SK-N-SH (cell line): ENCODE data around the gene ZNF544. TPM values are rescaled to one million over a fixed set of nuclear protein-coding genes. Genes with fewer than 3 reads are reported as not detected.

Source experiments
- CTCF ChIA-PET: fragments of 300-600, 350-600 bp; formaldehyde crosslinking; extraction: SDS; loops from one replicate; lab custom pipeline; 2021; lab: Yijun Ruan, JAX
- POLR2A ChIA-PET: fragments of 350-600 bp; sonication (Branson Sonifier 250); formaldehyde crosslinking; extraction: SDS; loops from one replicate; lab custom pipeline; 2020; ENCODE audit warnings: antibody characterized with exemption, inconsistent platforms; lab: Yijun Ruan, JAX
- DNase-seq: peaks from one replicate; pipeline ENCODE4 v3.0.0; 2012
- H2AFZ ChIP-seq: fragments of 200-600 bp; sonication (generic); 2 replicates; pipeline ENCODE4 v1.8.1; 2016; ENCODE audit warnings: antibody characterized with exemption, mild to moderate bottlenecking, low read depth
- H3F3A ChIP-seq: fragments of 200-600 bp; sonication (generic); replicated peaks from 2 replicates; pipeline ENCODE3; 2016; ENCODE audit warnings: antibody characterized with exemption, mild to moderate bottlenecking; ENCODE audit not compliant: insufficient read depth
- H3K27ac ChIP-seq, 2 experiments: fragments of 200-500 bp in 1 of 2; fragments of 200-600 bp in 1 of 2; sonication (Bioruptor generic) in 1 of 2; sonication (generic), shearing (Covaris generic) in 1 of 2; 2 replicates each; pipeline versions ENCODE4 v1.5.1 to v1.6.1; 2014 to 2016; ENCODE audit warnings: low read depth in 2 of 2, inconsistent platforms in 1 of 2, low read length in 1 of 2, mild to moderate bottlenecking in 1 of 2, mixed read lengths in 1 of 2
- H3K27me3 ChIP-seq: fragments of 200-600 bp; sonication (generic), shearing (Covaris generic); 2 replicates; pipeline ENCODE4 v1.6.1; 2016; ENCODE audit warnings: mixed run types; ENCODE audit not compliant: insufficient read depth
- H3K36me3 ChIP-seq, 2 experiments: fragments of 200-500 bp in 1 of 2; fragments of 200-600 bp in 1 of 2; sonication (Bioruptor generic) in 1 of 2; sonication (generic) in 1 of 2; replicated peaks in 1 of 2; 2 replicates each; pipeline versions ENCODE3 to v1.5.1; 2014 to 2016; ENCODE audit warnings: low read length in 1 of 2, mild to moderate bottlenecking in 1 of 2; ENCODE audit not compliant: insufficient read depth in 2 of 2, control insufficient read depth in 1 of 2
- H3K4me1 ChIP-seq, 2 experiments: fragments of 200-500 bp in 1 of 2; fragments of 200-600 bp in 1 of 2; sonication (Bioruptor generic) in 1 of 2; sonication (generic), shearing (Covaris generic) in 1 of 2; 2 replicates each; pipeline versions ENCODE4 v1.5.1 to v1.6.1; 2014 to 2016; ENCODE audit warnings: low read depth in 1 of 2, low read length in 1 of 2, mixed run types in 1 of 2; ENCODE audit not compliant: insufficient read depth in 2 of 2, control insufficient read depth in 1 of 2
- H3K4me2 ChIP-seq: fragments of 200-600 bp; sonication (generic), shearing (Covaris generic); 2 replicates; pipeline ENCODE4 v1.6.1; 2017; ENCODE audit warnings: mixed run types
- H3K4me3 ChIP-seq, 2 experiments: fragments of 200-500 bp in 1 of 2; fragments of 200-600 bp in 1 of 2; sonication (Bioruptor generic) in 1 of 2; sonication (generic), shearing (Covaris generic) in 1 of 2; 2 replicates each; pipeline versions ENCODE4 v1.5.1 to v1.8.1; 2014 to 2016; ENCODE audit warnings: low read depth in 2 of 2, inconsistent platforms in 1 of 2, low read length in 1 of 2, mild to moderate bottlenecking in 1 of 2, mixed read lengths in 1 of 2, moderate library complexity in 1 of 2
- H3K79me2 ChIP-seq: fragments of 200-600 bp; sonication (generic); 2 replicates; pipeline ENCODE4 v1.8.1; 2017; ENCODE audit warnings: mild to moderate bottlenecking; ENCODE audit not compliant: insufficient read depth
- H3K9ac ChIP-seq: fragments of 200-600 bp; sonication (generic); 2 replicates; pipeline ENCODE4 v1.6.1; 2017; ENCODE audit warnings: mixed run types
- H3K9me2 ChIP-seq: fragments of 200-600 bp; sonication (generic); 2 replicates; pipeline ENCODE4 v1.6.1; 2017; ENCODE audit warnings: mixed run types
- H3K9me3 ChIP-seq: fragments of 200-600 bp; sonication (generic); 2 replicates; pipeline ENCODE4 v1.6.1; 2017; ENCODE audit warnings: mixed run types, mild to moderate bottlenecking, moderate library complexity
- H4K20me1 ChIP-seq: fragments of 200-600 bp; sonication (generic); 2 replicates; pipeline ENCODE4 v1.6.1; 2017; ENCODE audit warnings: mild to moderate bottlenecking, mixed run types; ENCODE audit not compliant: insufficient read depth
- ELF1 ChIP-seq: IDR thresholded peaks from 2 replicates; pipeline ENCODE4 v1.4.0; 2012
- FOXJ3 ChIP-seq: sonication (generic); formaldehyde crosslinking; IDR thresholded peaks from 2 replicates; pipeline ENCODE4 v1.5.1; 2020; ENCODE audit warnings: mild to moderate bottlenecking, missing genetic modification reagents
- FOXM1 ChIP-seq: IDR thresholded peaks from 2 replicates; pipeline ENCODE4 v1.4.0; 2012; ENCODE audit warnings: low read depth, mild to moderate bottlenecking
- GABPA ChIP-seq: IDR thresholded peaks from 2 replicates; pipeline ENCODE4 v1.4.0; 2012; ENCODE audit warnings: low read depth, mild to moderate bottlenecking
- GATA2 ChIP-seq: sonication (generic); formaldehyde crosslinking; IDR thresholded peaks from 2 replicates; pipeline ENCODE4 v1.5.0; 2020; ENCODE audit warnings: mild to moderate bottlenecking, missing genetic modification reagents
- JUND ChIP-seq: IDR thresholded peaks from 2 replicates; pipeline ENCODE4 v1.4.0; 2012
- NFIC ChIP-seq: IDR thresholded peaks from 2 replicates; pipeline ENCODE4 v1.4.0; 2012; ENCODE audit warnings: borderline replicate concordance
- NRF1 ChIP-seq: IDR thresholded peaks from 2 replicates; pipeline ENCODE4 v1.6.1; 2012; ENCODE audit warnings: low read depth, mild to moderate bottlenecking, low read length
- PBX3 ChIP-seq: IDR thresholded peaks from 2 replicates; pipeline ENCODE4; 2012
- REST ChIP-seq: IDR thresholded peaks from 2 replicates; pipeline ENCODE4 v1.6.1; 2012; ENCODE audit warnings: mild to moderate bottlenecking, low read depth, low read length, moderate library complexity
- RFX5 ChIP-seq: IDR thresholded peaks from 2 replicates; pipeline ENCODE4 v1.6.1; 2012; ENCODE audit warnings: mild to moderate bottlenecking, improper control_type of control experiment, low read length
- RXRA ChIP-seq: IDR thresholded peaks from 2 replicates; pipeline ENCODE4 v1.4.0; 2012; ENCODE audit warnings: low read depth, mild to moderate bottlenecking, borderline replicate concordance
- SIN3A ChIP-seq: IDR thresholded peaks from 2 replicates; pipeline ENCODE4 v1.6.1; 2012; ENCODE audit warnings: low read depth, mild to moderate bottlenecking, low read length, moderate library complexity, borderline replicate concordance
- SMC3 ChIP-seq: IDR thresholded peaks from 2 replicates; pipeline ENCODE4 v1.6.1; 2012; ENCODE audit warnings: low read depth, low read length, improper control_type of control experiment
- TAF1 ChIP-seq: IDR thresholded peaks from 2 replicates; pipeline ENCODE4 v1.6.1; 2012; ENCODE audit warnings: low read depth, mild to moderate bottlenecking, low read length, moderate library complexity, borderline replicate concordance
- TCF12 ChIP-seq: IDR thresholded peaks from 2 replicates; pipeline ENCODE4 v1.4.0; 2012
- YY1 ChIP-seq: IDR thresholded peaks from 2 replicates; pipeline ENCODE4 v1.4.0; 2012; ENCODE audit warnings: low read depth, mild to moderate bottlenecking
- WGBS: methylation state at CpG from one replicate; pipeline ENCODE4 v1.1.6; 2017; ENCODE audit warnings: low lambda C conversion rate; 5-methylcytosine and 5-hydroxymethylcytosine counted together
- polyA plus RNA-seq, 3 experiments: library from polyadenylated mRNA; depleted of rRNA; stranded (reverse); fragments of >200 nt; gene quantifications; 2 replicates each; pipeline ENCODE4 v1.2.3, GENCODE V29; 2012
- TF ChIP-seq, protein P1 (sequence below): IDR thresholded peaks from 2 replicates; pipeline ENCODE4 v1.4.0; 2012; ENCODE audit warnings: low read depth
- TF ChIP-seq, protein P2 (sequence below): fragments of 150-350 bp; IDR thresholded peaks from 2 replicates; pipeline ENCODE4 v1.6.1; 2017; ENCODE audit warnings: antibody characterized with exemption, low read length, low read depth, borderline replicate concordance

The ZNF544 gene
- polyA plus RNA-seq, 1 of the 3 experiments (the other 2 are of a cell fraction), result 0.89 TPM

GRCh38 chr19:58268344-58268743 lies 39.6 kb downstream of the ZNF544 start:
- Histone ChIP-seq H3K9me3 (peaks cover 6% of the 10 kb centered on the region; the same call in 1 of the 2 replicates), H3F3A (no peaks in the 10 kb centered on the region), H3K4me2 (no peak overlapping the region), H3K27ac (no peak overlapping the region), H3K4me3 (no peak overlapping the region), H3K27me3 (no peaks in the 10 kb centered on the region), H3K9me2 (no peaks in the 10 kb centered on the region), H2AFZ (no peak overlapping the region), H3K4me1 (no peaks in the 10 kb centered on the region), H3K9ac (no peak overlapping the region), H3K79me2 (no peaks in the 10 kb centered on the region), H3K36me3 (peaks cover 0 to 19% of the 10 kb centered on the region in 2 experiments), H4K20me1 (no peaks in the 10 kb centered on the region)
- DNase-seq, result no peak
- ChIA-PET POLR2A (no interaction called here), CTCF (no interaction called here)
- no peak for TF ChIP-seq TAF1
- TF ChIP-seq RFX5, result no peak
- no peak for TF ChIP-seq TCF12
- TF ChIP-seq GATA2 (CRISPR knock-in tag), result no peak
- TF ChIP-seq SMC3, result no peak
- no peak for TF ChIP-seq NRF1
- no peak for TF ChIP-seq RXRA
- TF ChIP-seq GABPA, result no peak
- no peak for TF ChIP-seq FOXJ3 (CRISPR knock-in tag)
- TF ChIP-seq YY1, result no peak
- no peak for TF ChIP-seq FOXM1
- no peak for TF ChIP-seq NFIC
- TF ChIP-seq, protein P1, sequence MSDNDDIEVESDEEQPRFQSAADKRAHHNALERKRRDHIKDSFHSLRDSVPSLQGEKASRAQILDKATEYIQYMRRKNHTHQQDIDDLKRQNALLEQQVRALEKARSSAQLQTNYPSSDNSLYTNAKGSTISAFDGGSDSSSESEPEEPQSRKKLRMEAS, result no peak
- no peak for TF ChIP-seq JUND
- TF ChIP-seq, protein P2, sequence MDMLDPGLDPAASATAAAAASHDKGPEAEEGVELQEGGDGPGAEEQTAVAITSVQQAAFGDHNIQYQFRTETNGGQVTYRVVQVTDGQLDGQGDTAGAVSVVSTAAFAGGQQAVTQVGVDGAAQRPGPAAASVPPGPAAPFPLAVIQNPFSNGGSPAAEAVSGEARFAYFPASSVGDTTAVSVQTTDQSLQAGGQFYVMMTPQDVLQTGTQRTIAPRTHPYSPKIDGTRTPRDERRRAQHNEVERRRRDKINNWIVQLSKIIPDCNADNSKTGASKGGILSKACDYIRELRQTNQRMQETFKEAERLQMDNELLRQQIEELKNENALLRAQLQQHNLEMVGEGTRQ, result no peak
- TF ChIP-seq PBX3, result no peak
- no peak for TF ChIP-seq ELF1
- 52% methylated on average over 3 of the region's 3 CpGs for WGBS

- CTCF ChIA-PET, result no interaction called here
- WGBS, result 49% methylated on average over 2 of the region's 2 CpGs
- H3F3A ChIP-seq, result peaks cover 5% of the 10 kb centered on the region
- POLR2A ChIA-PET, result no interaction called here
- TF ChIP-seq, protein P2, result no peak
- no peak for TF ChIP-seq REST
- no peak for TF ChIP-seq TAF1
- TF ChIP-seq PBX3, result no peak
- TF ChIP-seq NRF1, result no peak
- TF ChIP-seq YY1, result no peak
- no peak for TF ChIP-seq SIN3A
- TF ChIP-seq SMC3, result no peak
- TF ChIP-seq, all 33 proteins: peak for 0
- peaks cover 0 to 9% of the 10 kb centered on the region in 2 experiments for H3K36me3 ChIP-seq
- H3K4me3 ChIP-seq, result no peak overlapping the region
- DNase-seq, result no peak
- peaks cover 13% of the 10 kb centered on the region; the same call in 1 of the 2 replicates for H3K9me3 ChIP-seq
- H3K4me2 ChIP-seq, result no peak overlapping the region
- peaks cover 18% of the 10 kb centered on the region for H3K79me2 ChIP-seq
- H4K20me1 ChIP-seq, result no peaks in the 10 kb centered on the region
- no peak overlapping the region for H3K9ac ChIP-seq
- H3K27ac ChIP-seq, result no peak overlapping the region
- H3K27me3 ChIP-seq, result no peaks in the 10 kb centered on the region
- H2AFZ ChIP-seq, result no peak overlapping the region
- H3K4me1 ChIP-seq, result peaks cover 0 to 2% of the 10 kb centered on the region in 2 experiments; a peak in 1 of 4 replicates
- H3K9me2 ChIP-seq, result no peaks in the 10 kb centered on the region
Observed at GRCh38 chr19:58274771-58275201, 46.1 kb downstream of the ZNF544 start.
